ENCODE data around the gene TUFT1. TPM values are rescaled to one million over a fixed set of nuclear protein-coding genes. Genes with fewer than 3 reads are reported as not detected.

The TUFT1 gene
- total and polyA plus RNA-seq, 7 donors, result 8.0 to 18.0 (median 12.1) TPM

GRCh38 chr1:151621351-151621750 lies 81.2 kb downstream of the TUFT1 start:
- WGBS, 2 donors, result 64 to 73% methylated on average over 2 of the region's 2 CpGs
- peak overlapping the region; percentile 73 to 99 (median 86) for H3K27ac ChIP-seq
- H3K4me1 ChIP-seq, result peaks cover 0 to 66% (median 49%) of the 10 kb centered on the region in 4 donors
- H3K9me3 ChIP-seq, result no peaks in the 10 kb centered on the region
- no peak for TF ChIP-seq POLR2A (IDR thresholded peaks at IDR 0.05)
- TF ChIP-seq CTCF (IDR thresholded peaks at IDR 0.05), result no peak
- no peak for TF ChIP-seq POLR2AphosphoS5 (IDR thresholded peaks at IDR 0.05)
- TF ChIP-seq EP300 (IDR thresholded peaks at IDR 0.05), result no peak
- no peaks in the 10 kb centered on the region for H3K36me3 ChIP-seq
- no peaks in the 10 kb centered on the region for H3K27me3 ChIP-seq
- H3K4me3 ChIP-seq, result no peak overlapping the region
- intact Hi-C loops (cut with DNase I), result no loop called here
- no peak for DNase-seq

- TF ChIP-seq POLR2AphosphoS5 (IDR thresholded peaks at IDR 0.05) (no peak), POLR2A (IDR thresholded peaks at IDR 0.05) (no peak), EP300 (IDR thresholded peaks at IDR 0.05) (no peak), CTCF (IDR thresholded peaks at IDR 0.05) (no peak)
- 77 to 90% methylated on average over 3 of the region's 3 CpGs for whole genome bisulfite sequencing, 2 donors
- no peak overlapping the region for H3K4me3 ChIP-seq
- intact Hi-C loops (cut with DNase I), result no loop called here
- H3K4me1 ChIP-seq, result peaks cover 0 to 34% (median 33%) of the 10 kb centered on the region in 4 donors
- H3K9me3 ChIP-seq, result no peaks in the 10 kb centered on the region
- no peaks in the 10 kb centered on the region for H3K36me3 ChIP-seq
- H3K27me3 ChIP-seq, result no peaks in the 10 kb centered on the region
- no peak for DNase-seq
- peak overlapping the region in 1 of 4 donors; percentile 28 for H3K27ac ChIP-seq
Measured at GRCh38 chr1:151624783-151625182, 84.7 kb downstream of the TUFT1 start.

GRCh38 chr1:151626740-151627334 lies 86.7 kb downstream of the TUFT1 start:
- intact Hi-C loops (cut with DNase I), result no loop called here
- Histone ChIP-seq H3K4me3 (no peak overlapping the region), H3K27ac (peak overlapping the region in 2 of 4 donors; percentile 1 to 38), H3K9me3 (no peaks in the 10 kb centered on the region), H3K4me1 (peaks cover 0 to 15% (median 14%) of the 10 kb centered on the region in 4 donors), H3K36me3 (no peaks in the 10 kb centered on the region), H3K27me3 (no peaks in the 10 kb centered on the region)
- TF ChIP-seq EP300 (IDR thresholded peaks at IDR 0.05) (no peak), CTCF (IDR thresholded peaks at IDR 0.05) (no peak), POLR2A (IDR thresholded peaks at IDR 0.05) (no peak), POLR2AphosphoS5 (IDR thresholded peaks at IDR 0.05) (no peak)
- 80 to 84% methylated on average over 3 of the region's 3 CpGs for WGBS, 2 donors
- DNase-seq, result no peak

- no peaks in the 10 kb centered on the region for H3K27me3 ChIP-seq
Measured at GRCh38 chr1:151629278-151629677, 89.2 kb downstream of the TUFT1 start.

More at GRCh38 chr1:151629278-151629677, 89.2 kb downstream of the TUFT1 start:
- peaks cover 0 to 18% (median 17%) of the 10 kb centered on the region in 4 donors for H3K4me1 ChIP-seq
- no peaks in the 10 kb centered on the region for H3K36me3 ChIP-seq
- 80 to 81% methylated on average over 9 of the region's 9 CpGs for whole genome bisulfite sequencing, 2 donors
- no peak for DNase-seq
- intact Hi-C loops (cut with DNase I), result no loop called here
- H3K27ac ChIP-seq, result no peak overlapping the region
- no peak overlapping the region for H3K4me3 ChIP-seq
- no peaks in the 10 kb centered on the region for H3K9me3 ChIP-seq
- TF ChIP-seq POLR2AphosphoS5 (IDR thresholded peaks at IDR 0.05) (no peak), EP300 (IDR thresholded peaks at IDR 0.05) (no peak), POLR2A (IDR thresholded peaks at IDR 0.05) (no peak), CTCF (IDR thresholded peaks at IDR 0.05) (no peak)

Small RNAs within 50 kb of the gene (small RNA-seq; reads per million reads assigned to genes)
- 0 reads per million in 3 donors for gene MIR554
- 0 reads per million in 3 donors for gene RF00405
- gene RNU6-1062P, result 0 reads per million in 3 donors

Other genes starting within 250 kb of the TUFT1 start
- 10 to 100 TPM; 57.6 to 75.2 (median 62.4) TPM for gene PI4KB, start 212.9 kb upstream of the TUFT1 start, total RNA-seq
- 10 to 100 TPM; 25.2 to 42.0 (median 25.7) TPM for gene PI4KB, start 212.9 kb upstream of the TUFT1 start, polyA plus RNA-seq
- gene RFX5, start 193.1 kb upstream of the TUFT1 start, total RNA-seq, result 10 to 100 TPM; 39.6 to 67.9 (median 56.1) TPM
- 10 to 100 TPM; 12.0 to 46.6 (median 20.6) TPM for gene RFX5, start 193.1 kb upstream of the TUFT1 start, polyA plus RNA-seq
- 100 to 1,000 TPM in 3 of 4 donors, 10 to 100 TPM in 1; 95.8 to 142 (median 127) TPM for gene SELENBP1, start 167.6 kb upstream of the TUFT1 start, total RNA-seq
- 1,000 to 10,000 TPM in 1 of 3 donors, 100 to 1,000 TPM in 2; 787 to 1,051 (median 895) TPM for gene SELENBP1, start 167.6 kb upstream of the TUFT1 start, polyA plus RNA-seq
- gene PSMB4, start 140.7 kb upstream of the TUFT1 start, total RNA-seq, result 100 to 1,000 TPM; 237 to 277 (median 249) TPM
- 100 to 1,000 TPM; 321 to 362 (median 338) TPM for gene PSMB4, start 140.7 kb upstream of the TUFT1 start, polyA plus RNA-seq
- 10 to 100 TPM; 40.6 to 75.3 (median 46.4) TPM for gene POGZ, start 80.8 kb upstream of the TUFT1 start, total RNA-seq
- gene POGZ, start 80.8 kb upstream of the TUFT1 start, polyA plus RNA-seq, result 10 to 100 TPM in 1 of 3 donors, 1 to 10 TPM in 2; 7.2 to 24.6 (median 9.0) TPM
- gene CGN, start 28.9 kb upstream of the TUFT1 start, total RNA-seq, result 1 to 10 TPM in 1 of 4 donors, under 1 TPM in 3; 0.33 to 1.8 (median 0.62) TPM
- gene CGN, start 28.9 kb upstream of the TUFT1 start, polyA plus RNA-seq, result 100 to 1,000 TPM in 2 of 3 donors, 10 to 100 TPM in 1; 91.9 to 132 (median 115) TPM
- gene SNX27, start 71.7 kb downstream of the TUFT1 start, total RNA-seq, result 10 to 100 TPM; 49.0 to 59.0 (median 54.1) TPM
- 10 to 100 TPM in 1 of 3 donors, 1 to 10 TPM in 2; 3.6 to 12.3 (median 7.4) TPM for gene SNX27, start 71.7 kb downstream of the TUFT1 start, polyA plus RNA-seq
- 1 to 10 TPM; 1.3 to 4.3 (median 1.6) TPM for gene CELF3, start 176.5 kb downstream of the TUFT1 start, total RNA-seq
- gene CELF3, start 176.5 kb downstream of the TUFT1 start, polyA plus RNA-seq, result 1 to 10 TPM in 1 of 3 donors, under 1 TPM in 2; 0.60 to 2.4 (median 0.69) TPM
- 10 to 100 TPM in 1 of 4 donors, not detected in 3; 11.4 TPM for gene RIIAD1, start 181.2 kb downstream of the TUFT1 start, total RNA-seq
- gene RIIAD1, start 181.2 kb downstream of the TUFT1 start, polyA plus RNA-seq, result under 1 TPM in 1 of 3 donors, not detected in 2; 0.39 TPM
- gene MRPL9, start 223.2 kb downstream of the TUFT1 start, total RNA-seq, result 10 to 100 TPM; 49.6 to 68.7 (median 66.9) TPM
- 10 to 100 TPM; 47.9 to 55.8 (median 51.7) TPM for gene MRPL9, start 223.2 kb downstream of the TUFT1 start, polyA plus RNA-seq